ENCODE results near the gene FNIP2.

The FNIP2 gene

GRCh38 chr4:158837527-158838141 lies 68.8 kb downstream of the FNIP2 start:
- no peak for DNase-seq (ENCODE audit: low spot score)

GRCh38 chr4:158840131-158840530 lies 71.3 kb downstream of the FNIP2 start:
- DNase-seq (ENCODE audit: low spot score), result no peak

GRCh38 chr4:158841540-158841939 lies 72.7 kb downstream of the FNIP2 start:
- DNase-seq (ENCODE audit: low spot score), result no peak

- no peak for DNase-seq (ENCODE audit: low spot score)
Measured at GRCh38 chr4:158845311-158846041, 76.7 kb downstream of the FNIP2 start.

- no peak for DNase-seq (ENCODE audit: low spot score)
Measured at GRCh38 chr4:158847535-158847934, 78.7 kb downstream of the FNIP2 start.

- DNase-seq (ENCODE audit: low spot score), result no peak
Measured at GRCh38 chr4:158849681-158850080, 80.9 kb downstream of the FNIP2 start.

GRCh38 chr4:158850371-158850770 lies 81.5 kb downstream of the FNIP2 start:
- DNase-seq (ENCODE audit: low spot score), result no peak

GRCh38 chr4:158850800-158851644 lies 82.2 kb downstream of the FNIP2 start:
- no peak for DNase-seq (ENCODE audit: low spot score)

GRCh38 chr4:158854236-158854635 lies 85.4 kb downstream of the FNIP2 start:
- DNase-seq (ENCODE audit: low spot score), result no peak

- DNase-seq (ENCODE audit: low spot score), result no peak
Measured at GRCh38 chr4:158856852-158857251, 88.0 kb downstream of the FNIP2 start.

GRCh38 chr4:158857951-158858350 lies 89.1 kb downstream of the FNIP2 start:
- DNase-seq (ENCODE audit: low spot score), result no peak

GRCh38 chr4:158858410-158859199 lies 89.8 kb downstream of the FNIP2 start:
- no peak for DNase-seq (ENCODE audit: low spot score)

GRCh38 chr4:158859661-158860060 lies 90.8 kb downstream of the FNIP2 start:
- no peak for DNase-seq (ENCODE audit: low spot score)

GRCh38 chr4:158860856-158861255 lies 92.0 kb downstream of the FNIP2 start:
- no peak for DNase-seq (ENCODE audit: low spot score)

GRCh38 chr4:158861281-158861680 lies 92.5 kb downstream of the FNIP2 start:
- no peak for DNase-seq (ENCODE audit: low spot score)

- no peak for DNase-seq (ENCODE audit: low spot score)
Measured at GRCh38 chr4:158861766-158862165, 92.9 kb downstream of the FNIP2 start.

- no peak for DNase-seq (ENCODE audit: low spot score)
Measured at GRCh38 chr4:158863296-158863695, 94.5 kb downstream of the FNIP2 start.

- DNase-seq (ENCODE audit: low spot score), result no peak
Measured at GRCh38 chr4:158865520-158866177, 96.8 kb downstream of the FNIP2 start.

GRCh38 chr4:158869001-158869400 lies 100.2 kb downstream of the FNIP2 start:
- no peak for DNase-seq (ENCODE audit: low spot score)

- DNase-seq (ENCODE audit: low spot score), result no peak
Measured at GRCh38 chr4:158869761-158870160, 100.9 kb downstream of the FNIP2 start.

GRCh38 chr4:158870282-158870625 lies 101.4 kb downstream of the FNIP2 start:
- DNase-seq (ENCODE audit: low spot score), result no peak
